ENCODE measurements around the gene PKIG.
"Not testable (repeated sequence)": the region's sequence is repeated elsewhere in the genome, so short reads cannot be mapped to it uniquely, and the experiment has no call there.

The PKIG gene

GRCh38 chr20:44642203-44643153 lies 60.1 kb downstream of the PKIG start:
- DNase-seq (ENCODE audit: low read depth in 2 of 2) = no peak

DNA sequence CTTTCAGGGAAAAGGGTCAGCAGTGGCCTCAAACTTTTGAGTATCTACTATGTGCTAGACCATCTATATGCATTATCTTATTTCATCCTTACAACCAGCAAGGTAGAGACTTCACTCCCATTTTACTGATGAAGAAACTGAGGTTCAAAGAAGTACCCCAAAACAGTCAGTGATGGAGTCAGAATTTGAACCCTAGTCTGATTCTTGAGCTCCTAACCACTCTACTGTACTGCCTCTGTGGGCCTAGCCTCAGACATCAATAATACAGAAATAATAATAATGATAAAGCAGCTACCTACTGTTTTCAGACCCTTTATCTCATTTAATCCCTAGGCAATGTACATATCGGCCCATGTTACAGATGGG lies 60.8 kb downstream of the PKIG start:
- no peak for DNase-seq (ENCODE audit: low read depth in 2 of 2)

GRCh38 chr20:44643596-44644229 lies 61.3 kb downstream of the PKIG start:
- no peak for DNase-seq (ENCODE audit: low read depth in 2 of 2)

- DNase-seq (ENCODE audit: low read depth in 2 of 2) = no peak
These were observed 61.8 kb downstream of the PKIG start for GRCh38 chr20:44644230-44644617.

- no peak for DNase-seq (ENCODE audit: low read depth in 2 of 2)
These were observed 62.3 kb downstream of the PKIG start for GRCh38 chr20:44644667-44645131.

DNA sequence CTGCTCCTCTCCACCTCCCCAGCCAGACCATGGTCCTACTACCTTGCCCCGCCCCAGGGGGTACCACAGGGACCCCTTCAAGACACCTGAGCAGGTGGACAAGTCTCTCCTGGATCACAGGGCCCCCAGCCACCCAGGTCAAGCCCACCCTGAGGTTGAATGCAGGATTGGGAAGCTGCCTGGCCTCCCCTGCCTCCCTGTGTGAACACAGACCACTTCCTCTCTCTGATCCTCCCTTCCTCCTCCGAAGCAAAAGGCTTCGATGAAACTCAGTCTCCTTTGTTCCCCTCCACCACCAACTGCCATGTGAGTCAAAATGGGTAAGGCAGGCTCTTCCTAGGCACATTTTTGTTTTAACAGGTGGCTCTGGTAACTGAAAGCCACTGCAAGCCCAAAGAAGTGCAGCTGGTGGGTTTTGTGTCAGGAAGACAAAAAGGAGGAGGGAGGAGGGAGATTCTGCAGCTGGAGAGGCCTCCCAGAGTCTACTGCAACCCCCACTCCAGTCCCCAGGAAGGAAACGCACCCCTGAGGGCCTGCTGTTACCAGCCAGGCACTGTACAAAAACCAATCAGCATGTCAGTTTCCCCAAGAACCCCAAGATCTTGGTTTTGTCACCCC lies 63.8 kb downstream of the PKIG start:
- DNase-seq (ENCODE audit: low read depth in 2 of 2) = no peak

GRCh38 chr20:44646641-44647274 lies 64.4 kb downstream of the PKIG start:
- DNase-seq (ENCODE audit: low read depth in 2 of 2) = no peak

GRCh38 chr20:44648068-44648467 lies 65.7 kb downstream of the PKIG start:
- no peak for DNase-seq (ENCODE audit: low read depth in 2 of 2)

DNA sequence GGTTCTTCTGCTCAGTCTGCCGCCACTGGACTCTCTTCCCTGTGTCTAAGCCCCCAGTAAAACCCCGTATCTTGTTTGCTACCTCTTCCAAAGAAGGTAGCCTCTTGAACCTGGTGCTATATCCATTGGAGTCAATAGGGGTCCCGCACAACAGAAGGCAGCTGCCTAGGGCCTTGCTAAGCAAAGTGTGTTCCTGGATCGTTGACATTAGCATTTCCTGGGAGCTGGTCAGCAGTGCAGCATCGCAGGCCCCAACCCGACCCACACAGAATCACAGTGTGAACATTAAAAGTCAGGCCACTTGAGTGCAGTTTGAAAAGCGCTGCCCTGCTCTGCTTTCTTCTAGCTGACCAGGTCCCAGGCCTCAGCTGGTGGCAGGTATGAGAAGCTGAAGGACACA lies 66.2 kb downstream of the PKIG start:
- DNase-seq (ENCODE audit: low read depth in 2 of 2) = no peak

DNA sequence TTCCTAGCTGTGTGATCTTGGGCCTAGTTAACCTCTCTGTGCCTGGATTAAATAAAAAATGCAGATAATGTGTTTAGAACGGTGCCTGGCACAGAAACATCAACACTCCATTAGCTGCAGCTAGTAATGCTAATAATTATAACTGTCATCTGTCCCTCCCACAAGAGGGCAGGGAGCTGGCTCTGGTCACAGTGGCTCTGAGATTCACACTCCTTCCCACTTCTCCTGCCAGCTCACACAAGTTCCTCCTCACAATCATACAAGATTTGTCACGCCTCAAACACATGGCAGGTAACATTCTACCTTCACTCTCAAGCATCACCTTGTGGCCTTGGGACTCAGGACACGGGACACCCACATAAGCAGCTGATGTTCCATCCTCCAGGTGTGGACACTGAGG lies 66.7 kb downstream of the PKIG start:
- DNase-seq (ENCODE audit: low read depth in 2 of 2) = no peak

GRCh38 chr20:44649976-44650375 lies 67.6 kb downstream of the PKIG start:
- no peak for DNase-seq (ENCODE audit: low read depth in 2 of 2)

GRCh38 chr20:44650771-44651433 lies 68.5 kb downstream of the PKIG start:
- DNase-seq (ENCODE audit: low read depth in 2 of 2) = no peak

DNA sequence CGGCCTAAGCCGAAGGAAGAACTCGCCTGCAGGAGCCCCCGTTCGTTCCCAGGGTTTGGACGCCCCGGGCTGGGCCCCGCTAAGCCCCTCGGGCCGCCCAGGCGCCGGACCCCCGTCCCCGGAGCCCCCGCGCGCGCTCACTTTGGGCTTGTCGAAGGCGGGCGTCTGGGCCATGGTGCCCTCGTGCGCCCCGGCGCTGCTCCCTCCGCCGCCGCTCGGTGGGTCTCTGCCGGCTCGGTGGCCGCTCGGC lies 69.0 kb downstream of the PKIG start:
- DNase-seq (ENCODE audit: low read depth in 2 of 2) = no peak

GRCh38 chr20:44651684-44652423 lies 69.5 kb downstream of the PKIG start, which contains the start of gene ADA:
Gene ADA (minus strand): TSS chr20:44651699. CDS start chr20:44651607, 92 bp downstream.
- no peak for DNase-seq (ENCODE audit: low read depth in 2 of 2)

- DNase-seq (ENCODE audit: low read depth in 2 of 2) = no peak
These were observed 71.2 kb downstream of the PKIG start for GRCh38 chr20:44653546-44653945.

GRCh38 chr20:44654210-44654609 lies 71.8 kb downstream of the PKIG start:
- not testable (repeated sequence) for DNase-seq (ENCODE audit: low read depth in 2 of 2)

DNA sequence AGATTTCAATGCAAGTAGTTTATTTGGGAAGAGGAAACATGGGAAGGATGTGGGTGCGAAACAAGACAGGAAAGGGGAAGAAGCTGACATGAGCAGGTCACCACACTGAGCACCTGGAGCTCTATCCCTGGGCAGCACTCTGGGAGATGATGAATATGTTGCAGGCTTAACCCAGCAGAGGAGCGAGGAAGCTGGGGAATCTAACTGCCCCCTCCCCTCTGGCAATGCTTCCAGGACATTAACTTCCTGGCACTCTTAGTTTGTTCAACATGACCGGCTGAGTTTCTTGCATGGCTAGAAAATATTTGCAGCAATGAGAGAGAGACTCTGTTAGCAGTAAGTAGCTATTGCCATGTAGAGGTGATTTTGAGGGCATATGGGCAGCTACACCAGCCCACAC lies 74.1 kb downstream of the PKIG start:
- no peak for DNase-seq (ENCODE audit: low read depth in 2 of 2)

DNA sequence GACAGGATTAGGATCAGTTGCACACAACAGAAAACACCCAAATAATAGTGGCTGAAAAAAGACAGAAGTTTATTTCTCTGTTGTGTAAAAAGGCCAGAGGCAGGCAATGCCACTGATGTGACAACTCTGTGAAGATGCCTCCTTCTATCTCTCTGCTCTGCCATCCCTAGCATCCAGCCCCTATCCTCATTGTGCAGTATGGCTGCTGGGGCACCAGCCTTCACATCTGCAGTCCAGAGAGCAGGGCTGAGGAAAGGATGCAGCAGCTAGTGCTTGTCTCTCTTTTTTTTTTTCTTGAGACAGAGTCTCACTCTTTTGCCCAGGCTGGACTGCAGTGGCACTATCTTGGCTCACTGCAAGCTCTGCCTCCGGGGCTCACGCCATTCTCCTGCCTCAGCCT lies 75.5 kb downstream of the PKIG start:
- DNase-seq (ENCODE audit: low read depth in 2 of 2) = no peak

DNA sequence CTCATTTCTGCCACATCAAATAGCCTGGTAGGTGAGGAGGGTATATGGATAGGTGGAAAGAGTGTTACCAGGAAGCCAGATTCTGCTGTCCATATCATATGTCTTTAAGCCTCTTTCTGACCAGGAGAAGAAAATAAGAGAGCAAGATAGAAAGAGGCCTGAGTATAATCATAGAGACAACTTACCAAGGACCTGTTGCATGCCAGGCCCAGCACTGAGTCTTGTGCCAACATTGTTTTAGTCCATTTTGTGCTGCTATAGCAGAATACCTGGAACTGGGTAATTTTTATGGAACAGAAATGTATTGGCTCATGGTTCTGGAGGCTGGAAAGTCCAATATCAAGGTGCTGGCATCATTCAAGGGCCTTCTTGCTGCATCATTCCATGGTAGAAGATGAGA lies 76.4 kb downstream of the PKIG start:
- no peak for DNase-seq (ENCODE audit: low read depth in 2 of 2)

DNA sequence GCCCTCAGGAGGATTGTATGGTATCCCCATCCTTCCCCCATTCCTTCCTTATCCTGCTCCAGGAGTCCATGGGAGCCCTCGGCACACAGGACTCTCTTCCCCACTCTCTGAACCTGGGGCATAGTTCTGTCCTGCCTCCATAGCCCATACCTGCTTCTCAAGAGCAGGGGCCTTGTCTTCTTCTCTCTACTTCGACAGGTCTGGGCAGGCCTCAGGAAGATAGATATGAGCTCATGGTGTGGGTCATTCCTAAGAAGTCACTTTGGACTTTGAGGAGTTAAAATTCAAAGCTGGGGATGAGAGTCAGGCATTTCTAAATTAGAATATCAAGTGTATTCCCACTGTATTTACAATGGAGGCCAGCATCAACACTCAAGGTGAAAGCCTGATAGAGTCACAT lies 77.6 kb downstream of the PKIG start:
- DNase-seq (ENCODE audit: low read depth in 2 of 2) = no peak

DNA sequence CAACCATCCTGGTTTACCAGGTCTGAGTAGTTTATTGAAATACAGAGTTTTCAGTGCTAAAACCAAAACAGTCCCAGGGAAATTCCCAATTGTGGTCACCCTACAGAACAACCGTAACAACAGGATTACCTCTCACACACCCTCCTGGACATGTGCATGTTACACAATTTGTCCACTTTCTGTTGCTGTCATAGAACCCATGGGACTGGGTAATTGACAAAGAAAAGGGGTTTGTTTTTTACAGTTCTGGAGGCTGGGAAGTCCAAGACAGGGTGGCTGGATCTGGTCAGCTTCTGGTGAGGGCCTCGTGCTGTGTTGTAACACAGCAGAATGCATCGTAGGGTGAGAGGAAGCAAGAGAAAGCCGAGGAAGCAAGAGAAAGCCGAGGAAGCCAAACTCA lies 78.2 kb downstream of the PKIG start:
- no peak for DNase-seq (ENCODE audit: low read depth in 2 of 2)
